AG20443 (cell line): ENCODE data around the gene MSI2.

Experiments
- DNase-seq: peaks from one replicate; pipeline ENCODE4 v3.0.0; 2012; ENCODE audit warnings: low spot score, mixed read lengths

Gene MSI2

DNA sequence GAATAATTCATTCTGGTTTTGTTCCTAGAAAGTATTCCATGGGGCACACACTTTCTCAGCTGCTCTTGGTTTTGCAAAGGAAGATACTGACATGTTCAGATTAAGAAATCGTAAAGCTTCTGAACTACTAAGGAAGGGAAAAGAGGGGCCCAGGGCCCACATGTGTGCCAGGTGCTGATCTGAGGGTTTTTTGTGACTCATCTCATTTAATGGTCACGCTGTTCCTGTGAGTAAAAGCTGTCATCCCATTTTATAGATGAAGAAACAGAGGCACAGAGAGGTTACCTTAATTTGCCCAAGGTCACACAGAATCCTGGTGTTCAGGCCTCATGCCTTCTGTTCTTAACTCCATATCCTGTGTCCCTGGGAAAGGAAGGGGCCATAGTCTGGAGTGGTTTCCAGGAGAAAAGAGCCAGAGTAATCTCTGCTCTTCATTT lies 113.2 kb downstream of the MSI2 start:
- no peak for DNase-seq

DNA sequence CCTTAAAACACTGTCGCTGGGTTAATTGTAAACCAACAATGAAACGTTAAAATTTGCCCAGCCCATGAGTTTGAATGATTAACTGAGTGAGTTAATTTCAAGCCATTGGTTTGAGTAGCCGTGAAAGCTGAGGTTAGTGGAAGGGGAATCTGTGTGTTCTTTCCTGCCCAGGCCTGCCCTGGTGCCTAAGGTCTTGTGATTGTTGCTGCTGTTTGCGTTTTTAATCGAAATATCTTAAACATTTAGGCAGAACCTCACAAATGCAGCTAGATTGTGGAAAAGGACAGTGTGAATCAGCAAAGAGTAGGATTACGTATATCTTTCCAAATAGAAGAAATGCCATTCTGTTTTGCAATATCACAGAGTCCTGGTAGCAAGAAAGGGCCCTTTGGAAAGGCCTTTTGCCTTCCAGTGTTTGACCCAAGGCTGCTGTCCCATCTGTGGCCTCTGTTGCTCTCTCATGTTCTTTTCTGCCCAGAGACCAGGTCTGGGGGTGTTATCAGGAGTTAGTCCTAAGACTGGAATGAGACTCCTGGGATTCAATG lies 113.8 kb downstream of the MSI2 start:
- peak; percentile 79 for DNase-seq

DNA sequence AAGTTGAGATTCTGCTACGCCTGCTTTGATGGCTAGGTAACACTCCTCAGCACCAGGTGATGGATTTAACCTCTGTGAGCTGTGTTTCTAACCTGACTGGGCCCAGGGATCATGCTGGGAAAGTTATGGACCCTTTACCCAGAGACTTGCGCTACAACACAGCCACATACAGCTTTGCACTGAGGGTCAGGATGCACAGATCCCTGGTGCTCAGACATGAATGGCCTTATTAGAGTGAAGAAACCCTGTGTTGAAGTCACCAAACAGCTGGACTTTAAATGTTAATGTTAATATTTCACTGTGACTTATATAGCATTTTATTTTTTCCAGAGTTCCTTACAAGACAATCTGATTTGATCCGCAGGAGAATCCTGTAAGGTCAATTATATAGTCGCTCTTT lies 114.3 kb downstream of the MSI2 start:
- no peak for DNase-seq

DNA sequence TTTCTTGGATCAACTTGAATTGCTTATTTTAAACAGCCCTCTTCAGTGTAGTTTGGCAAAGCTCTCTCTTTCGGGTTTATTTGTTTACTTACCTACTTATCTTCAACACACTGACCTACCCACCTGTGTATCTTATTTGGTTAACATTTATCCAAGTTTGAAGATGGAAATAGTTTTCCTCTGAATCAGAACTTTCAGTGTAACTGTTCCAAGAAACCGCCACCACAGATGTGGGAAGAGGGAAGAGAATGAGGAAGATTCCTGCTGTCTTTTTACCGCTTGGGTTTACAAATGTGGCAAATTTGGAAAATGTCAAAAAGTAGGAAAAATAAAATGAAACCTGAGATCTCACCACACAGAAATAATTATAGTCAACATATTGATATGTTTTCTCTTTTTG lies 115.8 kb downstream of the MSI2 start:
- DNase-seq: no peak

DNA sequence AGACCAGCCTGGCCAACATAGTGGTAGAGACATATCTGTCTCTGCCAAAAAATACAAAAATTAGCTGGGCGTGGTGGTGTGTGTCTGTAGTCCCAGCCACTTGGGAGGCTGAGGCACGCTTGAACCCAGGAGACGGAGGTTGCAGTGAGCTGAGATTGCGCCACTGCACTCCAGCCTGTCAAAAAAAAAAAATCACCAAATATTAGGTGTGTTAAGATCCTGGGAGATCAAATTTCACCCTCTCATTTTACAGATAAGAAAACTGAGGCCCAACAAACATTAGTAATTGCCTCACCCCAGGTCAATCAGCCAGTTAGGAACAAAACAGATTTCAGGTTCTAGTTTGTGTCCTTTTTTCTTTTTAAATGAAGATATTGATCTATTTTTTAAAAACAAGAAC lies 116.7 kb downstream of the MSI2 start:
- no peak for DNase-seq

DNA sequence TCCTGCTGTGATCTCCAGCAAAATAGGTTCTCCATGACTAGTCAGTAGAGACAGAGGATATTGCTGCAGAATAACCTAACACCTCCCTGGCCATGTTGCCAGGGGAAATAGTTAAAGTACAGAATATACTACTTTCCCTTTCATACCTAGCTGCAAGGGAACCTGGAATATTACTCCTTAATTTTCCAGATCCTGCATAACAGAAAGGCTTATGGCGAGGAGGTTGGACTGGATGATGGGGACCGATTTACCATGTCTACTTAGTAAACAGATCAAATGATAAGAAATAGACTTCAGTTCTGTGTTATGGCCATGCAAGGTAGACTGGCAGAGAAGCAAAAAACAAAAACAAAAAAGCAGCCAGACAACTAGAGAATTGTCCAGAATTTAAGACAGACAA lies 117.4 kb downstream of the MSI2 start:
- DNase-seq: no peak

DNA sequence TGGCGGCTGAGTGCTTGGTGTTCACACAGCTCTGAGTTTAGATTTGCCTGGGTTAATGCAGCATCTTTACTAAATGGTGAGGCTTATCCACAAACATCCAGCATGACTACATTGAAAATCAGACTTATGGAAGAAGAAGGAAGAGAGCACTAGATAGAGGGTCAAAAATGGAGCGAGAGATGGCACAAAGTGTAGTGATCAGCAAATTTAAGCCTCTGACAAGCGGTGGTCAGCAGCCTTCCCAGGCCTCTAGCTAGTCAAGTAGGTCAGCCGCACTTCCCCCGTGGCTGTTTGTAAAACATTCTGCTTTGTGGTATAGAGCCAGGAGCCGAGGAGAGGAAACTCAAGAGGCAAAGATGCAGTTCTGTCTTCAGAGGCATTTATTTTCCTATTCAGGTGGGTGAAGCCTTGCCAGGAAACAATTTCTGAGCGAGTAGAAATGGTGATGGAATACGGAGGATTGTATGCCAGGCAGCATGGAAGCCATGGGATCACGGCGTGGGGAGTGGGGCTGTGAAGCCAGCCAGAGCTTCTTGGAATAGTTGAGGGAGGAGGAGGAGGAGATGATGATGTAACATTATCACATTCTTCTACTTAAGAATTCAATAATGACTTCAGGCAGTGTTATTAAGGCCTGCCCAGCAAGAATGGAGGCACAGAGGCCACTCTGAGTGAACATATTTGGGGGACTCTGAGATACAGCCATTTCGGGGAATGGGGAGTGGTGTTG lies 118.9 kb downstream of the MSI2 start:
- no peak for DNase-seq

DNA sequence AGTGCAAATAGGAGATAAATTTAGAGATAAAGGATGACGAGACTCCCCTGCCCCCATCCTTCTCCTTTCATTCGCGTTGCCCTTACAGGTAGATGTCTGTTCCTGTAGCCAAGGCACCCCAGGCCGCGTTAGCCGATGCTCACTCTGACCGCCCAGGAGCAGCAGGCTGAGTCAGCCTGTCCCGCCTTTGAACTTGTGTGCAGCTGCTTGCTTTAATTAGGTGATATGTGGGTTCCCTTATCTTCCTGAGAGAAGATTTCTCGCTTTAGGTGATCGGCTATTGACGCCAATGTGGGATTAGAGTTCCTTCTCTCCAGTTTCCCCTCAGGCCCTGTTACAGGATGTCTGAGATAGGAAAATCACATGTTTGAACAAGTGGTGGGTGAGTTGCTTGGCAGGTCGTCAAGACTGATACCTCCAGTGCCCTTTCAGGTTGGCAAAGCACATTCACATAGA lies 119.5 kb downstream of the MSI2 start:
- DNase-seq: no peak

DNA sequence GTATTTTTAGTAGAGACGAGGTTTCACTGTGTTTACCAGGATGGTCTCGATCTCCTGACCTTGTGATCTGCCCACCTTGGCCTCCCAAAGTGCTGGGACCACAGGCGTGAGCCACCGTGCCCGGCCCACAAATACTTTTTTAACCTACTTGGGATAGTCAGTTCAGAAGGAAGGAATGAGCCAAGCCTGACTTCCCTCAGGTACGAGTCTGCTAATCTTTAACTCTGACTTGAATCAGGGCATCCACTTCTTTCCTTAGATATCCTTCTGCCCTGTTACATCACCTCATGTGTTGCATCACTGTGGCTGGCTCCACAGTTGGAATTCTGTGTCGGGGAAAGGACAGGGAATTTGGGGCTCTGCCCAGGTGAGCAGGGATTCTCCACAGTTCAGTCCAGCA lies 120.8 kb downstream of the MSI2 start:
- no peak for DNase-seq

DNA sequence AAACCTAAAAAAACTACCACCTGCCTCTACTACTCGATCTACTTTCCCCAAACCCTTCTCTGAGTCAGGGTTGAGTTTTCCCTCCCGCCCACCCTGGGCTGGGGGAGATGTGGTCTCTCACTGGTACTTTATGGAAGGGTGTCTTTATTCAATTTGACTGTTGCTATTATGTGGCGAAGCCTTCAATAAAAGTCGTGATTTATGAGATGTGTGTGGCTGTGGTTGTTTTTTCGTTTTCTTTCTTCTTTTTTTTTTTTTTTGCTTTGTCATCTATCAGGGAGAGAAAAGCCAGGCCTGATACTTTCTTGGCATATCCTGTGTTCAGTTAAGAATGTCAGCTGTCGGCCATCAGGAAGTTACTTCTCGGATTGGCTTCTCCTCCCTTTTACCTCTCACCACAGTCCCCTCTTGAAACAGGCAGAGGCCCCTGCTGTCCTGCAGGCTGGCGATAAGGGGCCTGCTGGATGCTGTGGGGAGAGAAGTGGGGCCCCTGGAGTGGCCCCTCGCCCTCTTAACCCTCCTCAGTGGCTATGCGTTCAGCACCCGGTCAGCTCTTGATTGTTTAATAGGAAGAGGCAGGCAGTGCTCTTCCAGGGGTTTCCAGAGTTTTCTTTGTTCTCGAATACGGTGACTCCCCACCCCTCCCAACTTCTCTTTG lies 123.0 kb downstream of the MSI2 start:
- DNase-seq: no peak

DNA sequence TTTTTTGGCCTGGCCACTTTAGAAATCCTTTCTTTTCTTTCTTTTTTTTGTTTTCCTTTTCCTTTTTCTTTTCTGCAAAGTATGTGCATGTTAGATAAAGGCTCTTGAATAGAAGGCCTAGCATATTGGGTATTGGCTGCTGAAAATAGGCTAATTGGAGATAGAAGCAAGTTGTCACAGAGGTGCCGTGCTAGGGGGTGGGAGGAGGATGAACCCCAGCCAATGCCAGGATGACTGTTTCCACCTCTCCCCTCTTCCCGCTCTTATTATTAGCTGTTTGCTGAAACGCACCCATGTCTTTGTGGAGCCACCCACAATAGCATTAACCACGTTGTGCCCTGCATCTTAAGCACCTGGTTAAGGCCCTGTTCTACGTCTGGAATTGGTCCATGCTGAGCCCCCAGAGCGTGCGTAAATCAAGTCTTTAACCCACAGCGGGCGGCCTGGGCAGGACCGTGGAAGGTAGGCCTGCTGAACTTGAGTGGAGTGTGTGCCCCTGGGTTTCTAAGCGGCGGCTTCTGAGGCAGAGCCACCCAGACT lies 123.6 kb downstream of the MSI2 start:
- DNase-seq: no peak

DNA sequence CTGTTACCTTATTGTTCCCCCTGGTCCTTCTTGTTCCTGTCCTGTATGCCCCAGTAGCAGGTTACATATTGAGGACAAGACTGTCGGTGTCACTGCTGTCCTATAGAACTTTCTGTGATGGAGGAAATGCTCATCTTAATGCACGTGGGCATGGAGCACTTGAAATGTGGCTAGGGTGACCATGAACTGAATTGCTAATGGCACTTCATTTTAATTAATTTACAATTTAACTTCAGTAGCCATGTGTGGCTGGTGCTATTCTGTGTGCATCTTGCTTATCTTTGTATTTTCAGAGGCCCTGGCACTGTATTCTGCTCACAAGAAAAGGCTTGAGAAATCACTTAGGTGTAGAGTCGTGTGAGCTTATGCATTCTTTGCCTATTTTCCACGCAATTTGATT lies 125.2 kb downstream of the MSI2 start:
- no peak for DNase-seq

DNA sequence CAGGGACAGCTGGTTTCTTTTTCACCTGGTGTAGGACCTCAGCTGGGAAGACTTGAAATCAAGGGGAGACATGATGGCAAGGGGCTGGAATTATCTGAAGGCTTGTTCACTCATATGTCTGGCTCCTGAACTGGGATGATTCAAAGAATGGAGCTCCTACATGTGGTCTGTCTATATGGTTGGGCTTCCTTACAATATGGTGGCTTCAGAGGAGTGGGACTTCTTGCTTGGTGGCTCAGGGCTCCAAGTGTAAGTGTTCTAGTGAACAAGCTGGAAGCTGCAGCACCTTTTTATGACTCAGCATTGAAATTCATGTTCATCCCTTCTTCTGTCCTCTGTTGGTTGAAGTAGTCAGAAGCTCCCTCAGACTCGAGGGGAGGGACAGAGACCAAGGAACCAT lies 127.9 kb downstream of the MSI2 start:
- no peak for DNase-seq

DNA sequence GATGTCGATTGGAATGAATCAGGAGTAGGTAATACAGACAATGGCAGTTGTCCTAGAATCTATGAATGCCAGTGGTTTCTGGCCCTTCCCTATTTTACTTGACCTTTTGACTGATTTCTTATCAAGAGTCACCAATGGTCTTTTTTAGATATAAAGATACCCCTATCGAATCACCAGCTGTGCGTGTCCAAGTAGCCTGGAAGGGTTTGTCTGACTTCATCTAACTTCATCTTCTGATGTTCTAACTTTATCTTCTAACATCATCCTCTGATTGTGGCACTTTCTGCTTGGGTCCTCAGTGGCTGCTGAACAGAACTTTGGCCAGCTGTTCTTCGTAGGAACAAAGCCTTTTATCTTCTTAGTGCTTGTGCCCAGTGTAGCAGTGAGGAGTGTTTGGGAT lies 129.7 kb downstream of the MSI2 start:
- no peak for DNase-seq

DNA sequence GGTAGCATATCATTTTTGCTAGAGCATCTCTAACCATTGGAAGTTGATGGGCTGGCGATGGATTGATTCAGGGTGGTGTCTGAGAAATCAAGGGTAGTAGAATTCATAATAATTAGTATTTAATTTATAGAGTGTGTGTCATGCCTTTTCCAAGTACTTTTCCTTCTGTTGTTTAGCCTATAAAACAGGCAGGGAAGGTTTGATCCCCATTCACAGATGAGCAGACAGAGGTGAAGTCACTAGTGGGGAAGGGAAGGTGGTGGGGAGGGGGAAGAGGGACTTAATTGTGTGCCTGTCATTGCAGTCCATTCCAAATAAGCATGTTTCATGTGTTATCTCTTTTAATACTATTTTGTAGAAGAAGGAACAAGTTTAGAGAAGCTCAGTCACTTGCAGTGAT lies 131.3 kb downstream of the MSI2 start:
- no peak for DNase-seq

DNA sequence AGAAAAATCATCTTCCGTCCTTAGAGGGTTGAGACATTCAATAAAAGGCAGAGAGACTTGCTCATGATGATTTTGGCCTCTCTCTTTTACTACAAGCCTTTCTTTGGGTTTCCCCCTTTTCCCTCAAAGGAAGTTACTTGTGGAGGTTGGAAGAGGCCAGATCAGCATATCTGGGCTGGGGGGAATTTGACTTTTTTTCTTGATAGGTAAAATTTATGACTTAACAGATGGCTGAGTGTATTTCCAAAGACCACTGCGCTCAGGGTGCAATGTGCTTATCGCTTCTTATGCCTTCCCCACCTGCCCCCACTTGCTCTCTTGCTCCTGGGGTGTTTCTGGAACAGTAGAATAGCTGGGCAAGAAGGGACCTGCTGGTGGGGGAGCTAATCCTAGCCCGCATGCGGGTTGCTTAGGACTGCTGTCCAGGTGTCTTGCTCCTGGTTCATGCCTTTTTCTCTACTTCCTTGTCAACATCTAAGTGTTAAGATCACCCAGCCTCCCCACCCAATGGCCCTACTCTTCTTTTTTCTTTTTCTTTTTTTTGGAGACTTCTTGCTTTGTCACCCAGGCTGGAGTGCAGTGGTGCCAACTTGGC lies 131.9 kb downstream of the MSI2 start:
- DNase-seq: no peak

DNA sequence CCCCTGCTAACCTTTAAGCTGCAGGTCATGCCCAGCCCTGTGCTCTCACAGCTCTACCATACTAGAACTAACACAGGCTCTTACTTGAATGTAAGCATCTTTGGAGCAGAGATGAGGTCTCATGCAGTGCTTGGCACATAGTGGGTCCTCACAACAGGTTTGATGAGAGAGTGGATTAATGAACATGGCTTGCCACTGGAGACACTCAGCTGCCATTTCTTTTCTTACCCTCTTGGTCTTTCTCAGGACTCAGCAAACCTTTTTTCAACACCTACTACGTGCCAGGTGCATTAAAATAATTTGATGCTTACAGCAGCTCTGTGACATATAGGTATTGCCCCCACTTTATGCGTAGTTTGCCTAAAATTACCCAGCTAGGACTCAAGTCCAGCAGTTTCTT lies 133.2 kb downstream of the MSI2 start:
- DNase-seq: no peak

DNA sequence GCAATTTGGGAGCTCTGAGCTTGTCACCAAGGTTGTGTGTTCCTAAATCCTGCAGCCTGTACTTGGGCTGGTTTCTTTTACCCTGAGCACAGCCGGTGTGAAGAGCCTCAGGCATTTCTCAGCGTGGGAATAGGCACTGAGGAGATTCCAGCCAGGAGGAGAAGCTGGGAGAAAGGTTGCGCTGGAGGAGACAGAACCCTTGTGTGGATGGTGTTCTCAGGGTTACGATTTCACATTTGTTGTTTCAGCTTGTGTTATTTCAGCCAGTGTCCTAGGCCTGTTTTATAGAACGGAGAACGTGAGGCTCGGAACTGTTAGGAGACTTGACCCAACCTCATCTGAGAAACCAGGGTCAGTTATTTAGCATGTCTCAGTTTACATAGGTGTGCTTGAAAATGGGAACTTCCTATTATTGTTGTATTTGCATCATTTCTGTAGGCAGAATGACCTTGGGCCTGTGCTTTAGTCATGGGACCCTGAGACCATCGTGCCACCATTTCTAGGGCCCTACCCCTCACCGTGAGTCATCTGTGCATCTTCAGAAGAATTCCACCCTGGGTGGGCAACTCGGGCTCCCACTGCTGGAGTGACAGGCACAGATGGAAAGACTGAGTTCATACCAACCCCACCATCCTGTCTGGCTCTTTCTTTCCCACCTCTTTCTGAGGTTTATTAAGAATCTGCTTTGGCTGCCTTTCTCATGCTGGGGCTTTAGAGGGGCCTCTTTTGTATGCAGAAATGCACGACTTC lies 134.9 kb downstream of the MSI2 start:
- no peak for DNase-seq

DNA sequence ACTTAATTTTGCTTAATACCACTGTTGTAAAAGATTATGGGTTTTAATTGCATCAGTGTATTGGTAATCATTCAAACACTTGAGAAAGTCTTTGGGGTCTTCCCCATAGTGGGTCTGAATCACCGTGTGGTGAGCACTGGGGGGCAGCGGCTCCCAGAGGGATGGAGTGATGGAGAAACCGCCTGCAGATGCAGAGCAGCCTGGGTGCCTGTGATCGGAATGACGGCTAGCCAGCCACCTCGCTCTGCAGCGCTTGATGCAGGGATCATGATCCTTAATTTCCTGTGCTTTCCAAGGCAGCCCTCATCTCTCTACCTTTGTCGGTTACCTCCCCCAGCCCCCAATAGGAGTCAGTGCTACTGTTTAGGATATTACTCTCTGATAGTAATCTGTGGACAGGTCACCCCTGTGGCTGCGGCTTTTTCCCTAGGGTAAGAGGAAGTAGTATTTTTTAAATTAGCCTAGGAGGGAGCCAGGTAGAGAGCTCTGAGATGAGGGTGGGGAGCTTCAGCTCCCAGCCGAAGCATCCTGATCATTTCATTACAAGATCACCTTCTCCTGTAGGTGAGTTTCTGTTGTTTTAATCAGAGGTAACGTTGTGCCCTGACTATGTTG lies 135.6 kb downstream of the MSI2 start:
- no peak for DNase-seq

DNA sequence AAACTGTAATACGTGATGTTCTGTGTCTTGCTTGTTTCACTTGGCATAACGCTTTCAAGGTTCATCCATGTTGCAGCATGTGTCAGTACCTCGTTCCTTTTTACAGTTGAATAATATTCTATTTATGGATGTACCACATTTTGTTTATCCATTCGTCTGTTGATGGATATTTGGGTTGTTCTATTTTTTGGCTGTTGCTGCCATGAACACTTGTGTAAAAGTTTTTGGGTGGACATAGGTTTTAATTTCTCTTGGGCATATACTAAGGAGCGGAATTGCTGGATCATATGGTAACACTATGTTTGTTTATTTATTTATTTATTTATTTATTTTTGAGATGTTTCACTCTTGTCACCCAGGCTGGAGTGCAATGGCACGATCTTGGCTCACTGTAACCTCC lies 137.0 kb downstream of the MSI2 start:
- no peak for DNase-seq

DNA sequence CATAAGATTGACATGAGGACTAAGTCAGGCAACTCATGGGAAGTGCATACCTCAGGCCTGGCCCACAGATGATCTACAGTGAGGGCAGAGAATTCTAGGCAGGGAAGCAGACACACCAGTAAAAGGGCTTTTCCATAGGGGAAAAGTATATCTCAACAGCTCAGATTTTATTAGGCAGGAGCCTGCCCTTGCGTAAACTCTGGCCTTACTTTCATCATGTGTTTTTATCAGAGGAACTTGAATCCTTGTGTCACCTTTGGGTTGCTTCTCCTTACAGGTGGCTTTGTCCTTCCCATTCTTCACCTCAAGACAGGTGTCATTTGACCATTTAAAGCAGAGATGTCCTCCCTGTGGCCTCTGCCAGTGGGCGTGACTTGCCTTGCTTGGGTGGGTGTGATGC lies 138.1 kb downstream of the MSI2 start:
- no peak for DNase-seq
